Suppressor macrophage treated with lipopolysaccharide for 1 hour (primary cell): ENCODE data around the gene COL4A2.

Source experiments
- DNase-seq, 3 donors: peaks; one replicate each; pipeline ENCODE4 v3.0.0-alpha.2; 2020 to 2022

COL4A2 gene

GRCh38 chr13:110360598-110360997 is 53.5 kb downstream of the COL4A2 start:
- no peak for DNase-seq

- DNase-seq: peak in 1 of 3 donors; percentile 20
Observed at GRCh38 chr13:110361365-110361911, 54.4 kb downstream of the COL4A2 start.

GRCh38 chr13:110363010-110363409 is 55.9 kb downstream of the COL4A2 start:
- DNase-seq: no peak

GRCh38 chr13:110364081-110364480 is 57.0 kb downstream of the COL4A2 start:
- DNase-seq: no peak

- DNase-seq: no peak
Observed at GRCh38 chr13:110365876-110366275, 58.8 kb downstream of the COL4A2 start.

GRCh38 chr13:110366733-110367132 is 59.6 kb downstream of the COL4A2 start:
- no peak for DNase-seq

- no peak for DNase-seq
Observed at GRCh38 chr13:110367620-110368019, 60.5 kb downstream of the COL4A2 start.

GRCh38 chr13:110368408-110368807 is 61.3 kb downstream of the COL4A2 start:
- DNase-seq: no peak

GRCh38 chr13:110369400-110369799 is 62.3 kb downstream of the COL4A2 start:
- no peak for DNase-seq

GRCh38 chr13:110371550-110372465 is 64.7 kb downstream of the COL4A2 start:
- DNase-seq: peak; percentile 56 to 82 (median 75)

GRCh38 chr13:110372676-110373075 is 65.6 kb downstream of the COL4A2 start:
- DNase-seq: no peak

GRCh38 chr13:110373617-110374016 is 66.5 kb downstream of the COL4A2 start:
- DNase-seq: no peak

- DNase-seq: no peak
Observed at GRCh38 chr13:110374431-110375370, 67.6 kb downstream of the COL4A2 start.

- DNase-seq: no peak
Observed at GRCh38 chr13:110376120-110376519, 69.0 kb downstream of the COL4A2 start.

GRCh38 chr13:110377178-110377825 is 70.2 kb downstream of the COL4A2 start:
- no peak for DNase-seq

- no peak for DNase-seq
Observed at GRCh38 chr13:110377826-110378201, 70.7 kb downstream of the COL4A2 start.

GRCh38 chr13:110379358-110379757 is 72.3 kb downstream of the COL4A2 start:
- no peak for DNase-seq

GRCh38 chr13:110379905-110380341 is 72.8 kb downstream of the COL4A2 start:
- no peak for DNase-seq

GRCh38 chr13:110380359-110381028 is 73.4 kb downstream of the COL4A2 start:
- DNase-seq: no peak

GRCh38 chr13:110381029-110381360 is 73.9 kb downstream of the COL4A2 start:
- no peak for DNase-seq

- no peak for DNase-seq
Observed at GRCh38 chr13:110382229-110382628, 75.1 kb downstream of the COL4A2 start.

GRCh38 chr13:110382830-110383229 is 75.7 kb downstream of the COL4A2 start:
- no peak for DNase-seq
